ENCODE data around the gene ATG9A.
A peak's percentile ranks its signal among the peaks of the same experiment; 100 is the strongest.

Gene ATG9A

GRCh38 chr2:219252900-219253752, 23.7 kb upstream of the ATG9A start, which contains the start of gene TUBA4B:
Gene TUBA4B, plus strand, starts transcription at chr2:219253243. Its CDS starts 165 bp downstream, at chr2:219253408.
- no peak for DNase-seq (ENCODE audit: low spot score)

GRCh38 chr2:219252570-219252899, 23.1 kb upstream of the ATG9A start:
- DNase-seq (ENCODE audit: low spot score), result no peak

- DNase-seq (ENCODE audit: low spot score), result no peak
These were observed 22.6 kb upstream of the ATG9A start for GRCh38 chr2:219252084-219252483.

DNA sequence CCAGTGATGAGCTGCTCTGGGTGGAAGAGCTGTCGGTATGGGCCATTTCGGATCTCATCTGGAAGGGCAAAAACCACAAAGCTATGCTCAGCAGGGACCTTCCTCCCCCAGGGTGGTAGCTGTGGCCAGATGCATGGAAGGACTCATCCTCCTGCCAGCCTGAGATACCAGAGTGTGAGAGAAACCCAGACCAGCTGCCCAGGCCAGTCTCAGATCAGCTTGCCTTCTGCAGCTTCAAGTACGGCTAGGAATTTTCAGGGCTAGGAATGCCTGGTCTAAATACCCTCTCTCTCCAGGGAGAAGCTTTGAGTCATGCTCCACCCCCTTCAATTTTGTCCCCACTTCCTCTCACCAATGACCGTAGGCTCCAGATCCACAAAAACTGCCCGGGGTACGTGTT, 22.2 kb upstream of the ATG9A start:
- DNase-seq (ENCODE audit: low spot score), result no peak

- DNase-seq (ENCODE audit: low spot score), result no peak
These were observed 20.8 kb upstream of the ATG9A start for GRCh38 chr2:219250049-219250781.

GRCh38 chr2:219249203-219249980, 20.0 kb upstream of the ATG9A start:
- DNase-seq (ENCODE audit: low spot score), result no peak

DNA sequence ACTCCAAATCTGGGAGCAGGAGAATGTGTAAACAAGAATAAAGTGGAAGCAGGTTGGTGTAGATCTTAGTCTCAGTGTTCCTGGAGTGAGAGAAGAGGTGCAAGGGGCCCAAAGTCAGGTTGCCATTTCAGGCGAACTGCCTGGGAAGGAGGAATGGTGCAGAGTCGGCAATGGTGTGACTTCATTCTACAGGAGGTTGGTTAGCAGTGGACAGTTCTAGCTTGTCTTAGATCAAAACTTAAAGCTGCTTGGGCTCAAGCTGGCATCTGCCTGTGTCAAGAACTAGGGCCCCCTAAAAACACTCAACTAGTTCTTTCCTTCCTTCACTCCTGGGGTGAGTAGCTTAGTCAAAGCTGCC, 19.4 kb upstream of the ATG9A start:
- DNase-seq (ENCODE audit: low spot score), result no peak

GRCh38 chr2:219247678-219248642, 18.5 kb upstream of the ATG9A start:
- DNase-seq (ENCODE audit: low spot score), result no peak

- no peak for DNase-seq (ENCODE audit: low spot score)
These were observed 17.1 kb upstream of the ATG9A start for GRCh38 chr2:219246559-219246958.

DNA sequence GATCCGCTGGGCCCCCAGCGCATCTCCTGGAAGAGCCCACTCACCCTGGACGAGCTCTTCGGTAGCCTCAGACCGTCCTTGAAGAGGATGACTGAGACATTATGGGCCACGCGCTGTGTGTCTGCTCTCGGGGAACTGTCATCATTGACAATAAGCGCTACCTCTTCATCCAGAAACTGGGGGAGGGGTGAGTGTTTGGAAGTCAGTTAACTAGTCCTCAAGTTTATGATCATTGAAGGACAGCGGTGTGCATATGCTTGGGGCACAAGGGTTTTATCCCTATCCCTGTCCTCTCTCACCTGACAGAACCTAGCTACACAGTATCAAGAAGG, 16.4 kb upstream of the ATG9A start:
- no peak for DNase-seq (ENCODE audit: low spot score)

GRCh38 chr2:219245148-219245898, 15.9 kb upstream of the ATG9A start, which contains the start of the genes GLB1L and STK16:
Gene GLB1L, minus strand, starts transcription at chr2:219245444. Its CDS starts 1,871 bp downstream, at chr2:219243573.
Gene STK16, plus strand, starts transcription at chr2:219245479. Its CDS starts 521 bp downstream, at chr2:219246000.
- DNase-seq (ENCODE audit: low spot score), result peak; percentile 97

DNA sequence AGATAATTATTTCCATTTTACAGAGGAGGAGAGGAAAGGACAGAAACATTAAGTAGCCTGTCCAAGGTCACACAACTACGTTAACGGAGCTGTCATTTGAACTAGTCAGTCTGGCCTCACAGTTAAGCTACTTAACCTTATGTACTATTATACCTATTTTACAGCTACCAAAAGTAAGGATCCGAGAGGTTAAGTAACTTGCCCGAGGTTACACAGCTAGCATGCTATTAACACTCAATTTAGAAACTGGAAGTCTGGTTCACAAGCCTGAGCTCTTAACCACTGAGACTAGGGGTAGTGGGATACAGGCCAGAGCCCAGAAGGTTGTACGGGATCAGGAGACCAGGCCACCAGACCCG, 15.3 kb upstream of the ATG9A start:
- no peak for DNase-seq (ENCODE audit: low spot score)

GRCh38 chr2:219243291-219243761, 13.9 kb upstream of the ATG9A start:
- no peak for DNase-seq (ENCODE audit: low spot score)

DNA sequence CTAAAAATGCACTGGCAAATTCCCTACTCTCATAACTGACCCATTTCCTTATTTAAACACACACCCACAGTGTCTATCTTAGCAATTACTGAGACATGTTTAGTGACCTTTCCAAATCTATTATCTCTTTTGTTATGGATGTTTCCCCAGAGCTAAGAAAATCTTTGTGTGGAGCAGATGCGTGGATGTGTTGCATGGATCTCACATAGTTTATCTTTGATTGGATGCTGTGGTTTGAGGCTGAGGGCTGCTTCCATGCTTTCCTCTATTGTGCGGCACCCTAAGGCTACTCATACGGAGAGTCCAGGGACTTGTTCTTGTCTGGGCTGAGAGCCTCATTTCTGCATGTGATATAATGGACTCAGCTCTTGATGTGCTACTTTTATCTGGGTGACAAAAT, 4.9 kb upstream of the ATG9A start:
- DNase-seq (ENCODE audit: low spot score), result no peak

DNA sequence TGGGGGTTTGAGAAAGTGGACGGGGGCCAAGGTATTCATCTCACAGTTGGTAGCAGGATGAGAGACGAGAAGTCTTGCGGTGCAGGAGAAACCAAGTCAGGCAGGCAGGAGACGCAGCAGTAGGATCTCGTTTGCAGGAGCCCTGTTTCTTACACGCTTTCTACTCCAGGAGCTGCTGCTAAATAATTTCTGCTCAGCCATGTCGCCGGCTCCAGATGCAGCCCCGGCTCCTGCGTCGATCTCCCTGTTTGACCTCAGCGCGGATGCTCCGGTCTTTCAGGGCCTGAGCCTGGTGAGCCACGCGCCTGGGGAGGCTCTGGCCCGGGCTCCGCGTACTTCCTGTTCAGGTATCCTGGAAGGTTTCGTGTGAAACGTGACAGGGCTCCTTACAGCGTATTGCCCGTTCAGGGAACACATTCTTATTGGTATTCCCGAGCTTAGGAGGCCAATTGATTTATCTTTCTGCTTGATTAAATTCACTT, 664 bp upstream of the ATG9A start:
- DNase-seq (ENCODE audit: low spot score), result no peak

DNA sequence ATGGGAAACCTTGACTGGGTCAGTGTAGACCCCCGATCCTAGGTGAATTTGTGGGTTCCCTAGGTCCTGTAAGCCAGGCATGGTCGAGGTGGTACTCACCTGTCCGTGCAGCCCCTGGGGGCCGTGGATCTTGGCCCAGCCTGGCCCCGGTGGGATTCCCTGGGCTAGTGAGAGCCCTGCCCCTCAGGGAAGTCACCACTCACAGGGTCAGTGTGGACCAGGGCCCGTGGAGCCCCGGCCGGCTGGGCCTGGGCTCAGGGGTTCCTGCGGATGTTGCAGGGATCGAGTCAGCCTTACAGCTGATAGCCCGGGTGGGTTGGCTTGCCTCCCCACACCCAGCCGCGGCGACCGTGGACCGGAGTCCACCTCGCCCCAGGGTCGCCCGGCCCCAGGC, 528 bp downstream of the ATG9A start:
- no peak for DNase-seq (ENCODE audit: low spot score)

- DNase-seq (ENCODE audit: low spot score), result no peak
These were observed 1.2 kb downstream of the ATG9A start for GRCh38 chr2:219228041-219228910.

- no peak for DNase-seq (ENCODE audit: low spot score)
These were observed 4.1 kb downstream of the ATG9A start for GRCh38 chr2:219225350-219225749.

DNA sequence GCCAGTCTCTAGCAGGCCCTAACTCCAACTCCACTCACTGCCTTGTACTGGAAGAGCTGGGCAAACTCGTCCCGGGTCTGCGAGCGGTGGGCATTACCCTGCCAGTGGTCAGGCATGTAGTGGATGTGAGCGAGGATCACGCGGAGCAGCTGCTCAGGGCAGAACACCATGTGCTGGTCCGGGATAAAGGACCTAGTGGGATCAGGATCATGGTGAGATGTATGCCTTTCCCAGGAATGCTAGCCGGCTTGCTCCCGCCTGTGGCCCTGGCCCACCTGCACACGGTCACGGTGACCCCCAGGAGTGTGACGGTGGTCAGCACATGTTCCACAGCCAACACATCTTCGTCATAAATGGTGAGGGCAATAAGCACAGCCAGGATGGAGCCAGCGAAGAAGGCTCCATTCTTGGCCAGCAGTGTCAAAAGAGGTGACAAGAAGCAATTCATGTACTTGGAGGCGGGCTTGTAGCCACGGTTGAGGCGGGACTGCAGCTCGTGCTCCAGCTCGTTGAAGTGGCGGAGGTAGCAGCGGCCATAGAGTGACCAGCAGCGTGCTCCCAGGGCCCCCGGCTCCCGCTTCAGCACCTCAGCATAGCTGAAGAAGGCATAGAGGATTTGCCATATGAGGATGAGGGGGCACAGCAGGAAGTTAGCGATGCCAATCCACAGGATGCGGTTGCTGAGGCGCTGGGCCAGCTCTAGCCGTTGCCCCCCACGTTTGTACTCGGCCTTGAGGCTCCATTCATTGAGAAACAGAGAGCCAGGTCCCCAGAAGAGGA, 5.4 kb downstream of the ATG9A start:
- DNase-seq (ENCODE audit: low spot score), result no peak

Data from left forelimb (tissue), 1 donor.